HG02970 (cell line): ENCODE results near the gene KRT15.

Experiments
- ATAC-seq: cut with Tn5 transposase; IDR thresholded peaks from one replicate; pipeline ENCODE4 v1.9.1; 2021; ENCODE audit warnings: mild to moderate bottlenecking, moderate library complexity, moderate number of reproducible peaks; ENCODE audit not compliant: unreplicated experiment, low FRiP score

KRT15 gene

GRCh38 chr17:41484920-41485904, 33.5 kb downstream of the KRT15 start:
- ATAC-seq: no peak

- no peak for ATAC-seq
These were observed 34.5 kb downstream of the KRT15 start for GRCh38 chr17:41483991-41484826.

- ATAC-seq: no peak
These were observed 35.2 kb downstream of the KRT15 start for GRCh38 chr17:41483531-41483930.

- ATAC-seq: no peak
These were observed 37.7 kb downstream of the KRT15 start, which contains the start of gene KRT35 for GRCh38 chr17:41481036-41481435. Gene KRT35, minus strand, starts transcription at chr17:41481151. Its CDS starts 54 bp downstream, at chr17:41481097.

GRCh38 chr17:41480581-41480980, 38.1 kb downstream of the KRT15 start:
- ATAC-seq: no peak

- no peak for ATAC-seq
These were observed 38.6 kb downstream of the KRT15 start for GRCh38 chr17:41480136-41480535.

GRCh38 chr17:41478237-41478636, 40.5 kb downstream of the KRT15 start:
- no peak for ATAC-seq

GRCh38 chr17:41476866-41477815, 41.5 kb downstream of the KRT15 start:
- ATAC-seq: no peak

- ATAC-seq: no peak
These were observed 43.3 kb downstream of the KRT15 start for GRCh38 chr17:41475421-41475820.

GRCh38 chr17:41474863-41475262, 43.8 kb downstream of the KRT15 start:
- ATAC-seq: no peak

- ATAC-seq: no peak
These were observed 50.3 kb downstream of the KRT15 start for GRCh38 chr17:41468346-41468745.

- ATAC-seq: no peak
These were observed 51.1 kb downstream of the KRT15 start for GRCh38 chr17:41467561-41467960.

- ATAC-seq: no peak
These were observed 51.7 kb downstream of the KRT15 start, which contains the start of gene KRT32 for GRCh38 chr17:41466988-41467387. Gene KRT32, minus strand, starts transcription at chr17:41467386. Its CDS starts 61 bp downstream, at chr17:41467325.

GRCh38 chr17:41464682-41465081, 54.0 kb downstream of the KRT15 start:
- ATAC-seq: no peak

- ATAC-seq: no peak
These were observed 54.5 kb downstream of the KRT15 start for GRCh38 chr17:41464173-41464572.

- no peak for ATAC-seq
These were observed 54.9 kb downstream of the KRT15 start for GRCh38 chr17:41463746-41464145.
